Ammon's horn (tissue), 1 donor: ENCODE measurements around the gene GRAMD1B.

Source experiments
- DNase-seq: peaks from one replicate; pipeline ENCODE4 v3.0.0-alpha.2; 2016; ENCODE audit warnings: low spot score

Gene GRAMD1B

GRCh38 chr11:123409456-123410217 lies 20.4 kb upstream of the GRAMD1B start:
- no peak for DNase-seq

- no peak for DNase-seq
Observed at GRCh38 chr11:123410218-123410549, 19.9 kb upstream of the GRAMD1B start.

- no peak for DNase-seq
Observed at GRCh38 chr11:123413636-123414035, 16.4 kb upstream of the GRAMD1B start.

- DNase-seq: no peak
Observed at GRCh38 chr11:123416566-123416965, 13.5 kb upstream of the GRAMD1B start.

GRCh38 chr11:123418351-123419114 lies 11.5 kb upstream of the GRAMD1B start:
- no peak for DNase-seq

- no peak for DNase-seq
Observed at GRCh38 chr11:123419731-123420452, 10.2 kb upstream of the GRAMD1B start.

- DNase-seq: no peak
Observed at GRCh38 chr11:123421589-123421988, 8.5 kb upstream of the GRAMD1B start.

- DNase-seq: no peak
Observed at GRCh38 chr11:123425367-123425766, 4.7 kb upstream of the GRAMD1B start.

GRCh38 chr11:123426789-123427188 lies 3.3 kb upstream of the GRAMD1B start:
- no peak for DNase-seq

GRCh38 chr11:123427405-123427804 lies 2.7 kb upstream of the GRAMD1B start:
- DNase-seq: no peak

- DNase-seq: no peak
Observed at GRCh38 chr11:123428116-123428715, 1.9 kb upstream of the GRAMD1B start.

- no peak for DNase-seq
Observed at GRCh38 chr11:123429336-123429735, 733 bp upstream of the GRAMD1B start.

GRCh38 chr11:123430721-123431497 lies 840 bp downstream of the GRAMD1B start:
- DNase-seq: peak; percentile 72

GRCh38 chr11:123431619-123432018 lies 1.6 kb downstream of the GRAMD1B start:
- no peak for DNase-seq

- DNase-seq: no peak
Observed at GRCh38 chr11:123434262-123434661, 4.2 kb downstream of the GRAMD1B start.

GRCh38 chr11:123434911-123435310 lies 4.8 kb downstream of the GRAMD1B start:
- DNase-seq: no peak

GRCh38 chr11:123437236-123437979 lies 7.3 kb downstream of the GRAMD1B start:
- DNase-seq: no peak

GRCh38 chr11:123438131-123438627 lies 8.1 kb downstream of the GRAMD1B start:
- no peak for DNase-seq

- no peak for DNase-seq
Observed at GRCh38 chr11:123439616-123440015, 9.5 kb downstream of the GRAMD1B start.

GRCh38 chr11:123441161-123441560 lies 11.1 kb downstream of the GRAMD1B start:
- DNase-seq: no peak
